Superior temporal gyrus (tissue), 1 donor: ENCODE data around the gene LRRC75A.
"Not testable (repeated sequence)": the region's sequence is repeated elsewhere in the genome, so short reads cannot be mapped to it uniquely, and the experiment has no call there.

Source experiments
- DNase-seq: peaks from one replicate; pipeline ENCODE4 v3.0.0-alpha.2; 2016; ENCODE audit errors: extremely low spot score

LRRC75A gene

DNA sequence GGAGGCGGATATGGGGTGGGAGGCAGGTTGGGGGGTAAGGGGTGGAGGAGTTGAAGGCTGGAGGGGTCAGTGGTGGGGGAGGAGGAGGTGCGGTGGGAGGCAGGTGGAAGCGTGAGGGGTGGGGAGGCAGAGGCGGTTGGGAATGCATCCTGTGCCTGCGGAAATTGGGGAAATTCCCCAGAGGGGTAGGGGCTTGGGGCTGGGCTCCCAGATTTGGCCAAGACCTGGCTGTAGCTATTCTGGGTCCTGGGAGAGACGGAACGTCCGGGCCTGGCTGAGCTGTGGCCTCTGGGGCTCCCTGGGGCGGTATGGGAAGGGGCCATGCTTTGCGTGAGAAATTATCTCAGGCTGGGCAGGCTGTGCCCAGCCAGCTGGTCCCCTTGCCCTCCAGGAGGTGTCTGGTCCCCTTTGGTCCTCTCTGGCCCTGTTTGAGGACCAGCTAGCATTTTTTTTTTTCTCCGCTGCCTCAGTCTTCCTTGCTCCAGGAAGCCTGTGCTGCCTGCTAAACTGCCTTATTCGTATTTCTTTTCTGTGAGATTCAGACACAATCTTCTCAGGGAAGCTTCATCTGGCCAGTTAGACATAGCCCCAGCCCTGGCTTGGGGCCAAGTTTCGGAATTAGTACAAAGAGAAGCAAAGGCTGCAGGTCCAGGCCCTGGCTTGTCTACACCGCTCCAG is 83.9 kb downstream of the LRRC75A start:
- DNase-seq, result peak; percentile 70

DNA sequence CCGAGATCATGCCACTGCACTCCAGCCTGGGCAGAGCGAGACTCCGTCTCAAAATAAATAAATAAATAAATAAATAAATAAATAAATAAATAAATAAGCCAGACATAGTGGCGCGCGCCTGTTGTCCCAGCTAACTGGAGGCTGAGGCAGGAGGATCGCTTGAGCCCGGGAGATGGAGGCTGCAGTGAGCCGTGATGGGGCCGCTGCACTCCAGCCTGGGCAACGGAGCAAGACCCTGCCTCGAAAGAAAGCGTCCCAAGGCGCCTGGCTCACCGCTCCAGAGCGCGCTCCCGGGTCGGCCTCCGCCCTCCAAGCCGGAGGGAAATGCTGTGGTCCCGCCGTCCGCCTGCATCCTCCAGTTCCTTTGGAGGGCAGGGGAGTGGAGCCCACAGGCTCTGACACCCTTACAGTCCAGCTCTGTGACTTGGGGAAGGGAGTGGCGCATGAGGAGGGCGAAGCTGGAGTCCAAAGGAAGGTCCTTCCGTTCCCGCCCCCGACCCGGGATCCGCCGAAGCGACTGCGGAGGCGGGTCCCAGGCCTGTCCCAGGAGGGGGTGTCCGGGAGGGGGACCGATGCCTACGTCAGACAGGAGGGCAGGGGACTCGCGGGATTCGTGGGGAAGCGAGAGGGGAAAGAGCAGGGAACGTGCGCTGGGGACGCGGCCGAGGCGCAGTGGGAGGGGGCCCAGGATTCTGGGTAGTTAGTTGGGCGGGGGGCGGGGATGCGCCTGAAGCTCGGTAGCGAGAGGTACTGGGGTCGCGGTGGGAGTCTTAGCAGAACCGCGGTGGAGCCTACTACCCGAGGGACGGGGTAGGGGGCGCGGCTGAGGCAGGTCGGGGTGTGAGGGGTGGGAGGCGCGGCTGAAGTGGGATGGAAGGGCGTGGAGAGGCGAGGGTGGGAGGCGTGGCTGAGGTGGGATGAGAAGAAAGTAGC is 85.0 kb downstream of the LRRC75A start:
- DNase-seq, result no peak

DNA sequence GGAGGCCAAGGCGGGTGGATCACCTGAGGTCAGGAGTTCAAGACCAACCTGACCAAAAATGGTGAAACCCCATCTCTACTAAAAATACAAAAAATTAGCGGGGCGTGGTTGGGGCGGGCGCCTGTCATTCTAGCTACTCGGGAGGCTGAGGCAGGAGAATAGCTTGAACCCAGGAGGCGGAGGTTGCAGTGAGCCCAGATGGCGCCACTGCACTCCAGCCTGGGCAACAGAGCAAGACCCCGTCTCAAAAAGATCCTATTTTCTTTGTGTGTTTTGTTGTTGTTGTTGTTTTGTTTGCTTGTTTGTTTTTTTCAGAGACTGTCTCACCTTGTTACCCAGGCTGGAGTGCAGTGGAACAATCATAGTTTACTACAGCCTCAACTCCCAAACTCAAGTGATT is 88.1 kb downstream of the LRRC75A start:
- DNase-seq, result not testable (repeated sequence)

DNA sequence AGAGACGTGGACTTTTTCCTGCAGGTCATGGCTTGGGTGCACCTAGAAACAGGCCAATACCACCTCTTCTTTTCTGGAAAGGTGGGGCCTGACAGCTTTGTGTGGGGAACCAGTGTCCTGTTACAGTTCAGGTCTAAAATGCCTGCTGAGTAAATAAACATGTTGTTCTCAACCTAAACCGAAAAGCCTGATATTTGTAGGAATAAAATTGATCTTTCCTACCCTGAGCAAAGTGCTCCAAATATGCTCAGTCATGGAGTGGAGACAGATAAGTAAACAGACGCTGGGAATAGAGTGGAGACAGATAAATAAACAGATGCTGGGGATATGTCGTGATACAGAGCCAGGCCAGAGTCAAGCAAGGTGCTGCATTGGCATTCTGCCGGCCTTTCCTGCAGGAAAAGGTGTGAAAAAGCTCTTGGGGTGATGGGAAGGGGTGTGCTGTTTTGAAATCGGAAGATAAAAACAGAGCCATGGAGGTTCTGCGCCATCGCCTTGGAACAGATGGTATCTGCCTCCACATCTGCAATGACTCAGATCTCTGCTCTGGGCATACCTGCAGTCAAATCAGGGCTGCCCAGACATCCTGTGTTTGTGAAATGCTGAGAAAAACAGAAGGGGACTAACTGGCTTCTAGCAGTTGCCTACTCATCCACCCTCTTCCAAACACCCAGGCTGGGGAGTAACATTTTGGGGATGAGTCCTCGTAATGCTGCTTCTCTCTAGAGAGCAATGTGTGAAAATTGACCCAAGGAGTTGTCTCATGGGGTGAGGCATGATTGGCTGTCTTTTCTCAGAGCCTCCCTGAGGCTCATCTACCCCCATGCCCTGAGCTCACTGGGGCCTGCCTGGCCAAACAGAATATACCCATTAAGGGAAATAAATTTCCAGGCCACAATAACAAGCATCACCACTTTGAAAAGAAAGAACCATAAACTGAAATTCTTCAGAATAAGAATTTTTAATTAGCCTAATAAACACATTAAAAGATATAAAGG is 93.4 kb downstream of the LRRC75A start:
- DNase-seq, result peak; percentile 29

DNA sequence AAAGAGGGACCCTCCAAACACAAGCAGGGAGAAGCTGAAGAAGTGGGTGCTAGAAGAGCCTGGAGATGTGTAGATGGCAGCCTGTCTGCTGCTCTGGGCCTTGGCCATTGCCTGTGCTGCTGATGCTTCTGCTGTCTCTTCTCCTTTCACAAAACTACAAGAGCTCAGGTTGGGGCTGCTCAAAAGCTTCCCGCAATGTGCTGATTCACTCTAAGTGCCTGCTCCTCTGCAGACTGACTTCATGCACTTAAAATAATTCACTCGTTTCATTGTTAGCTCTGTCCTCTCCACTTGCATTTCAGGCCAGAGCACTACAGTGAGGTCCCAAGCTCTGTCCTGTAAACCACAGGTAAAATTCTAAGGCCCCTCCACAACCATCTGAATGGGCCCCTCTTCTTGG is 95.3 kb downstream of the LRRC75A start:
- peak; percentile 45 for DNase-seq

DNA sequence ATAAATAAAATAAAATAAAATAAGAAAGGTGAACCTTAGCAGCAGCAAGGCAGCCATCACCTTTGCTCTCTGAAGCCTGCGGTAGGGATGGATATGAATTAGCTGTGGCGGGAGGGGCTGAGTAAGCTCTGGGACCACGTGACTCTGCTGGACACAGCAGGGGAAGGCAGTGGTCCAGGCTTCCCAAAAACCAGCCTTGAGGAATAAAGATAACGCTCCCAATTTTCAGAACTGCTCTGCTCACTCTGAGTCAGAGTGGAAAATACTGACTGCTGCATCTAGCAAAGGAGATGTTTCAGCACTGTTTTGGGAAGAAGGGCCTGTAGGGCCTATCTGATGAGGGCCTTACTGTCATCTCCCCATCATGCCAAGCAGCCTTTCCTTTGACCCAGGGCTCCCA is 96.1 kb downstream of the LRRC75A start:
- DNase-seq, result not testable (repeated sequence)

DNA sequence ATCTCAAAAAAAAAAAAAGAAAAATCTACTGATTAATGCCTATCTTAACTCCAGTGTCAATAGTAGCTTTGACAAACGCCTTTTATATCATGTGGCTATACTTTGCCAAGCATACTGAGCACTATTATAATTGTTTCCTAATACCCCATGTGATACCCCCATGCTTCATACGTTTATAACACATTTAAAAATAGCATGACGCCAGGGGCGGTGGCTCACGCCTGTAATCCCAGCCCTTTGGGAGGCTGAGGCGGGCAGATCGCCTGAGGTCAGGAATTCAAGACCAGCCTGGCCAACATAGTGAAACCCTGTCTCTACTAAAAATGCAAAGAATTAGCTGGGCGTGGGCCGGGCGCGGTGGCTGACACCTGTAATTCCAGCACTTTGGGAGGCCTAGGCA is 99.5 kb downstream of the LRRC75A start:
- not testable (repeated sequence) for DNase-seq
